ENCODE measurements around the gene RHBDD1. TPM values are rescaled to one million over a fixed set of nuclear protein-coding genes. Genes with fewer than 3 reads are reported as not detected.

RHBDD1 gene
- total and polyA plus RNA-seq, 7 donors: 1.8 to 28.0 (median 17.5) TPM

- TF ChIP-seq EP300 (IDR thresholded peaks at IDR 0.05) (no peak), POLR2A (IDR thresholded peaks at IDR 0.05) (no peak), CTCF (IDR thresholded peaks at IDR 0.05) (no peak), POLR2AphosphoS5 (IDR thresholded peaks at IDR 0.05) (no peak)
- peaks cover 0 to 22% (median 0%) of the 10 kb centered on the region in 4 donors for H3K36me3 ChIP-seq
- no peaks in the 10 kb centered on the region for H3K9me3 ChIP-seq
- DNase-seq: no peak
- no peak overlapping the region for H3K4me3 ChIP-seq
- WGBS, 2 donors: 88 to 93% methylated on average over 4 of the region's 4 CpGs
- no peak overlapping the region for H3K27ac ChIP-seq
- H3K4me1 ChIP-seq: no peaks in the 10 kb centered on the region
- intact Hi-C loops (cut with DNase I): no loop called here
- no peaks in the 10 kb centered on the region for H3K27me3 ChIP-seq
Observed at GRCh38 chr2:226993171-226993570, 157.3 kb downstream of the RHBDD1 start.

- Histone ChIP-seq H3K9me3 (no peaks in the 10 kb centered on the region), H3K36me3 (peaks cover 0 to 26% (median 0%) of the 10 kb centered on the region in 4 donors), H3K27me3 (no peaks in the 10 kb centered on the region), H3K4me1 (no peaks in the 10 kb centered on the region), H3K27ac (no peak overlapping the region), H3K4me3 (no peak overlapping the region)
- TF ChIP-seq CTCF (IDR thresholded peaks at IDR 0.05) (no peak), POLR2AphosphoS5 (IDR thresholded peaks at IDR 0.05) (no peak), EP300 (IDR thresholded peaks at IDR 0.05) (no peak), POLR2A (IDR thresholded peaks at IDR 0.05) (no peak)
- 90 to 96% methylated on average over 4 of the region's 4 CpGs for WGBS, 2 donors
- no peak for DNase-seq
- intact Hi-C loops (cut with DNase I): no loop called here
Observed at GRCh38 chr2:226994775-226995174, 158.9 kb downstream of the RHBDD1 start.

GRCh38 chr2:226995625-226996041 is 159.8 kb downstream of the RHBDD1 start:
- no peaks in the 10 kb centered on the region for H3K9me3 ChIP-seq
- no peak overlapping the region for H3K27ac ChIP-seq
- intact Hi-C loops (cut with DNase I): no loop called here
- 71 to 73% methylated on average over 15 of the region's 15 CpGs for WGBS, 2 donors
- no peak for DNase-seq
- no peak for TF ChIP-seq CTCF (IDR thresholded peaks at IDR 0.05)
- TF ChIP-seq POLR2A (IDR thresholded peaks at IDR 0.05): no peak
- no peak for TF ChIP-seq EP300 (IDR thresholded peaks at IDR 0.05)
- no peak for TF ChIP-seq POLR2AphosphoS5 (IDR thresholded peaks at IDR 0.05)
- H3K36me3 ChIP-seq: peaks cover 0 to 30% (median 1%) of the 10 kb centered on the region in 4 donors
- H3K4me3 ChIP-seq: no peak overlapping the region
- H3K4me1 ChIP-seq: no peaks in the 10 kb centered on the region
- H3K27me3 ChIP-seq: no peaks in the 10 kb centered on the region

- no peak for DNase-seq
- intact Hi-C loops (cut with DNase I): no loop called here
- H3K9me3 ChIP-seq: no peaks in the 10 kb centered on the region
- no peak overlapping the region for H3K4me3 ChIP-seq
- peaks cover 0 to 30% (median 1%) of the 10 kb centered on the region in 4 donors for H3K36me3 ChIP-seq
- H3K27ac ChIP-seq: no peak overlapping the region
- 80 to 93% methylated on average over 2 of the region's 2 CpGs for WGBS, 2 donors
- TF ChIP-seq EP300 (IDR thresholded peaks at IDR 0.05) (no peak), CTCF (IDR thresholded peaks at IDR 0.05) (no peak), POLR2AphosphoS5 (IDR thresholded peaks at IDR 0.05) (no peak), POLR2A (IDR thresholded peaks at IDR 0.05) (no peak)
- no peaks in the 10 kb centered on the region for H3K27me3 ChIP-seq
- H3K4me1 ChIP-seq: no peaks in the 10 kb centered on the region
Observed at GRCh38 chr2:226999661-227000060, 163.8 kb downstream of the RHBDD1 start.

- Histone ChIP-seq H3K9me3 (no peaks in the 10 kb centered on the region), H3K27me3 (no peaks in the 10 kb centered on the region), H3K36me3 (peaks cover 0 to 30% (median 1%) of the 10 kb centered on the region in 4 donors), H3K27ac (no peak overlapping the region), H3K4me3 (no peak overlapping the region), H3K4me1 (no peaks in the 10 kb centered on the region)
- TF ChIP-seq POLR2A (IDR thresholded peaks at IDR 0.05) (no peak), EP300 (IDR thresholded peaks at IDR 0.05) (no peak), POLR2AphosphoS5 (IDR thresholded peaks at IDR 0.05) (no peak), CTCF (IDR thresholded peaks at IDR 0.05) (no peak)
- intact Hi-C loops (cut with DNase I): no loop called here
- no peak for DNase-seq
- WGBS, 2 donors: 93 to 96% methylated on average over 2 of the region's 2 CpGs
Observed at GRCh38 chr2:227000123-227000522, 164.3 kb downstream of the RHBDD1 start.
